ENCODE measurements around the gene GALNT14. TPM values are rescaled to one million over a fixed set of nuclear protein-coding genes. Genes with fewer than 3 reads are reported as not detected.
"Not testable (repeated sequence)": the region's sequence is repeated elsewhere in the genome, so short reads cannot be mapped to it uniquely, and the experiment has no call there.

GALNT14 gene
- 0.21 TPM in 1 of 2 replicates, not detected in the other for total RNA-seq (2014; rRNA removed; shearing (Covaris generic))

- Histone ChIP-seq H3K4me1 (replicated peaks) (peaks cover 16% of the 10 kb centered on the region), H3K27me3 (replicated peaks) (peaks cover 57% of the 10 kb centered on the region), H3K27ac (no peak within 1 kb of the TSS), H3K9me3 (replicated peaks) (peaks cover 6% of the 10 kb centered on the region; the same call in 1 of the 2 replicates), H3K36me3 (no peaks in the 10 kb centered on the region), H3K4me3 (peak within 1 kb of the TSS; percentile 34)
- DNase-seq (ENCODE audit: low read depth in 1 of 2, low spot score in 2 of 2) = peak; percentile 56 to 60
These were observed at the start of gene GALNT14 for GRCh38 chr2:31138037-31138962. Gene GALNT14 (minus strand): TSS chr2:31138440. CDS start chr2:31138086, 354 bp downstream.

GRCh38 chr2:31187166-31187565, 48.9 kb upstream of the GALNT14 start:
- Histone ChIP-seq H3K4me3 (no peak overlapping the region), H3K27ac (no peak overlapping the region), H3K36me3 (no peaks in the 10 kb centered on the region), H3K9me3 (replicated peaks) (no peaks in the 10 kb centered on the region), H3K27me3 (replicated peaks) (peaks cover 15% of the 10 kb centered on the region), H3K4me1 (replicated peaks) (no peaks in the 10 kb centered on the region)
- DNase-seq (ENCODE audit: low read depth in 1 of 2, low spot score in 2 of 2) = no peak

GRCh38 chr2:31183973-31184372, 45.7 kb upstream of the GALNT14 start:
- DNase-seq (ENCODE audit: low read depth in 1 of 2, low spot score in 2 of 2); H3K9me3 ChIP-seq (replicated peaks); H3K36me3 ChIP-seq; H3K4me1 ChIP-seq (replicated peaks); H3K4me3 ChIP-seq; H3K27ac ChIP-seq: not testable (repeated sequence)
- H3K27me3 ChIP-seq (replicated peaks) = peaks cover 11% of the 10 kb centered on the region

GRCh38 chr2:31176742-31177141, 38.5 kb upstream of the GALNT14 start:
- DNase-seq (ENCODE audit: low read depth in 1 of 2, low spot score in 2 of 2) = no peak
- no peak overlapping the region for H3K27ac ChIP-seq
- no peak overlapping the region for H3K4me3 ChIP-seq
- H3K36me3 ChIP-seq = no peaks in the 10 kb centered on the region
- peaks cover 17% of the 10 kb centered on the region; the same call in 1 of the 2 replicates for H3K27me3 ChIP-seq (replicated peaks)
- no peaks in the 10 kb centered on the region for H3K4me1 ChIP-seq (replicated peaks)
- no peaks in the 10 kb centered on the region for H3K9me3 ChIP-seq (replicated peaks)

GRCh38 chr2:31171142-31171541, 32.9 kb upstream of the GALNT14 start:
- Histone ChIP-seq H3K27ac (no peak overlapping the region), H3K4me3 (no peak overlapping the region), H3K9me3 (replicated peaks) (no peaks in the 10 kb centered on the region), H3K4me1 (replicated peaks) (no peaks in the 10 kb centered on the region), H3K36me3 (no peaks in the 10 kb centered on the region), H3K27me3 (replicated peaks) (peaks cover 10% of the 10 kb centered on the region; the same call in 1 of the 2 replicates)
- DNase-seq (ENCODE audit: low read depth in 1 of 2, low spot score in 2 of 2) = no peak

- no peak overlapping the region for H3K27ac ChIP-seq
- DNase-seq (ENCODE audit: low read depth in 1 of 2, low spot score in 2 of 2) = peak; percentile 55 to 60
- no peaks in the 10 kb centered on the region for H3K4me1 ChIP-seq (replicated peaks)
- H3K9me3 ChIP-seq (replicated peaks) = no peaks in the 10 kb centered on the region
- H3K27me3 ChIP-seq (replicated peaks) = peaks cover 14% of the 10 kb centered on the region; the same call in 1 of the 2 replicates
- H3K4me3 ChIP-seq = no peak overlapping the region
- no peaks in the 10 kb centered on the region for H3K36me3 ChIP-seq
These were observed 31.9 kb upstream of the GALNT14 start for GRCh38 chr2:31170071-31170698.

GRCh38 chr2:31168291-31168690, 30.1 kb upstream of the GALNT14 start:
- DNase-seq (ENCODE audit: low read depth in 1 of 2, low spot score in 2 of 2) = no peak
- H3K27me3 ChIP-seq (replicated peaks) = peaks cover 9% of the 10 kb centered on the region; the same call in 1 of the 2 replicates
- no peaks in the 10 kb centered on the region for H3K4me1 ChIP-seq (replicated peaks)
- no peak overlapping the region for H3K27ac ChIP-seq
- no peaks in the 10 kb centered on the region for H3K36me3 ChIP-seq
- H3K9me3 ChIP-seq (replicated peaks) = no peaks in the 10 kb centered on the region
- no peak overlapping the region for H3K4me3 ChIP-seq

GRCh38 chr2:31166925-31167324, 28.7 kb upstream of the GALNT14 start:
- H3K4me3 ChIP-seq = no peak overlapping the region
- DNase-seq (ENCODE audit: low read depth in 1 of 2, low spot score in 2 of 2) = no peak
- H3K27ac ChIP-seq = no peak overlapping the region
- H3K27me3 ChIP-seq (replicated peaks) = peaks cover 13% of the 10 kb centered on the region
- no peaks in the 10 kb centered on the region for H3K4me1 ChIP-seq (replicated peaks)
- H3K9me3 ChIP-seq (replicated peaks) = no peaks in the 10 kb centered on the region
- H3K36me3 ChIP-seq = no peaks in the 10 kb centered on the region

GRCh38 chr2:31163011-31163539, 24.8 kb upstream of the GALNT14 start:
- H3K4me3 ChIP-seq = no peak overlapping the region
- DNase-seq (ENCODE audit: low read depth in 1 of 2, low spot score in 2 of 2) = no peak
- H3K27me3 ChIP-seq (replicated peaks) = peaks cover 19% of the 10 kb centered on the region
- no peaks in the 10 kb centered on the region for H3K4me1 ChIP-seq (replicated peaks)
- no peak overlapping the region for H3K27ac ChIP-seq
- H3K36me3 ChIP-seq = no peaks in the 10 kb centered on the region
- H3K9me3 ChIP-seq (replicated peaks) = no peaks in the 10 kb centered on the region

GRCh38 chr2:31161637-31162036, 23.4 kb upstream of the GALNT14 start:
- peaks cover 19% of the 10 kb centered on the region for H3K27me3 ChIP-seq (replicated peaks)
- no peaks in the 10 kb centered on the region for H3K4me1 ChIP-seq (replicated peaks)
- DNase-seq (ENCODE audit: low read depth in 1 of 2, low spot score in 2 of 2) = no peak
- no peak overlapping the region for H3K4me3 ChIP-seq
- no peak overlapping the region for H3K27ac ChIP-seq
- H3K36me3 ChIP-seq = no peaks in the 10 kb centered on the region
- no peaks in the 10 kb centered on the region for H3K9me3 ChIP-seq (replicated peaks)

GRCh38 chr2:31151501-31151900, 13.3 kb upstream of the GALNT14 start:
- Histone ChIP-seq H3K27me3 (replicated peaks) (peaks cover 2% of the 10 kb centered on the region; the same call in 1 of the 2 replicates), H3K4me1 (replicated peaks) (peaks cover 10% of the 10 kb centered on the region), H3K4me3 (no peak overlapping the region), H3K9me3 (replicated peaks) (no peaks in the 10 kb centered on the region), H3K27ac (no peak overlapping the region), H3K36me3 (no peaks in the 10 kb centered on the region)
- DNase-seq (ENCODE audit: low read depth in 1 of 2, low spot score in 2 of 2) = no peak

- Histone ChIP-seq H3K4me1 (replicated peaks) (peaks cover 3% of the 10 kb centered on the region; the same call in 1 of the 2 replicates), H3K9me3 (replicated peaks) (no peaks in the 10 kb centered on the region), H3K27me3 (replicated peaks) (peaks cover 10% of the 10 kb centered on the region; the same call in 1 of the 2 replicates), H3K4me3 (no peak overlapping the region), H3K36me3 (no peaks in the 10 kb centered on the region), H3K27ac (no peak overlapping the region)
- no peak for DNase-seq (ENCODE audit: low read depth in 1 of 2, low spot score in 2 of 2)
These were observed 12.0 kb upstream of the GALNT14 start for GRCh38 chr2:31150120-31150670.

GRCh38 chr2:31148514-31148913, 10.3 kb upstream of the GALNT14 start:
- DNase-seq (ENCODE audit: low read depth in 1 of 2, low spot score in 2 of 2) = no peak
- Histone ChIP-seq H3K4me1 (replicated peaks) (no peaks in the 10 kb centered on the region), H3K27ac (no peak overlapping the region), H3K4me3 (no peak overlapping the region), H3K9me3 (replicated peaks) (no peaks in the 10 kb centered on the region), H3K36me3 (no peaks in the 10 kb centered on the region), H3K27me3 (replicated peaks) (peaks cover 14% of the 10 kb centered on the region)

Measured in SJSA1 (cell line).